Measurements from ENCODE around the gene SH3BGR.

Gene SH3BGR

GRCh38 chr21:39456665-39457064 lies 4.9 kb downstream of the SH3BGR start:
- no peak for DNase-seq (ENCODE audit: low spot score)

GRCh38 chr21:39461419-39461818 lies 9.6 kb downstream of the SH3BGR start:
- no peak for DNase-seq (ENCODE audit: low spot score)

GRCh38 chr21:39463308-39463707 lies 11.5 kb downstream of the SH3BGR start:
- no peak for DNase-seq (ENCODE audit: low spot score)

- DNase-seq (ENCODE audit: low spot score), result no peak
Observed at GRCh38 chr21:39466584-39466983, 14.8 kb downstream of the SH3BGR start.

- no peak for DNase-seq (ENCODE audit: low spot score)
Observed at GRCh38 chr21:39467746-39468145, 16.0 kb downstream of the SH3BGR start.

GRCh38 chr21:39468559-39468958 lies 16.8 kb downstream of the SH3BGR start:
- no peak for DNase-seq (ENCODE audit: low spot score)

- no peak for DNase-seq (ENCODE audit: low spot score)
Observed at GRCh38 chr21:39471598-39471997, 19.8 kb downstream of the SH3BGR start.

- DNase-seq (ENCODE audit: low spot score), result no peak
Observed at GRCh38 chr21:39472786-39473185, 21.0 kb downstream of the SH3BGR start.

GRCh38 chr21:39474611-39475010 lies 22.8 kb downstream of the SH3BGR start:
- no peak for DNase-seq (ENCODE audit: low spot score)

- DNase-seq (ENCODE audit: low spot score), result no peak
Observed at GRCh38 chr21:39479164-39479813, 27.5 kb downstream of the SH3BGR start.

- DNase-seq (ENCODE audit: low spot score), result no peak
Observed at GRCh38 chr21:39479814-39480182, 28.0 kb downstream of the SH3BGR start.

- no peak for DNase-seq (ENCODE audit: low spot score)
Observed at GRCh38 chr21:39480271-39480670, 28.5 kb downstream of the SH3BGR start.

GRCh38 chr21:39481886-39482285 lies 30.1 kb downstream of the SH3BGR start:
- DNase-seq (ENCODE audit: low spot score), result no peak

- no peak for DNase-seq (ENCODE audit: low spot score)
Observed at GRCh38 chr21:39483917-39484316, 32.1 kb downstream of the SH3BGR start.

- DNase-seq (ENCODE audit: low spot score), result no peak
Observed at GRCh38 chr21:39484711-39485276, 33.0 kb downstream of the SH3BGR start.

GRCh38 chr21:39489380-39489924 lies 37.7 kb downstream of the SH3BGR start:
- DNase-seq (ENCODE audit: low spot score), result no peak

GRCh38 chr21:39499156-39499555 lies 47.4 kb downstream of the SH3BGR start:
- DNase-seq (ENCODE audit: low spot score), result no peak

- no peak for DNase-seq (ENCODE audit: low spot score)
Observed at GRCh38 chr21:39502631-39503030, 50.9 kb downstream of the SH3BGR start.

GRCh38 chr21:39503123-39503762 lies 51.5 kb downstream of the SH3BGR start:
- no peak for DNase-seq (ENCODE audit: low spot score)

- no peak for DNase-seq (ENCODE audit: low spot score)
Observed at GRCh38 chr21:39504230-39504629, 52.5 kb downstream of the SH3BGR start.

GRCh38 chr21:39510240-39510639 lies 58.5 kb downstream of the SH3BGR start:
- DNase-seq (ENCODE audit: low spot score), result no peak

GRCh38 chr21:39511102-39511501 lies 59.3 kb downstream of the SH3BGR start:
- DNase-seq (ENCODE audit: low spot score), result no peak

GRCh38 chr21:39513735-39514134 lies 62.0 kb downstream of the SH3BGR start:
- DNase-seq (ENCODE audit: low spot score), result no peak

Measured in CD4-positive, alpha-beta T cell treated with Interleukin-6 at 100 ng/mL for 8 hours (primary cell).